A673 (cell line): ENCODE results near the gene HCK. TPM values are rescaled to one million over a fixed set of nuclear protein-coding genes. Genes with fewer than 3 reads are reported as not detected.

Source experiments
- BruUV-seq: library from RNA; stranded (reverse); fragments of 400-500 nt; replicated peaks from 2 replicates; lab custom pipeline; 2021; lab: Mats Ljungman, UMichigan
- CTCF ChIA-PET: fragments of 300-600 bp; sonication (Branson Sonifier 250); formaldehyde crosslinking; loops from one replicate; lab custom pipeline; 2022; ENCODE audit warnings: antibody characterized with exemption; lab: Charles Lee
- POLR2A ChIA-PET: fragments of 300-600 bp; sonication (Branson Sonifier 250); formaldehyde crosslinking; loops from one replicate; lab custom pipeline; 2022; ENCODE audit warnings: antibody characterized with exemption; ENCODE audit not compliant: low non-redundant PET; lab: Charles Lee
- DNase-seq: peaks from one replicate; pipeline ENCODE4 v3.0.0-alpha.2; 2015; ENCODE audit warnings: low spot score
- H3K27ac ChIP-seq: fragments of 200-600 bp; sonication (generic); 2 replicates; pipeline ENCODE4 v1.5.1; 2016; ENCODE audit warnings: mixed run types, low read depth, mild to moderate bottlenecking, mixed read lengths, antibody characterized with exemption, low read length; ENCODE audit not compliant: poor library complexity, severe bottlenecking
- H3K27me3 ChIP-seq: fragments of 200-600 bp; sonication (generic); replicated peaks from 2 replicates; pipeline ENCODE4 v1.6.1; 2017; ENCODE audit warnings: mixed run types, low read depth, mild to moderate bottlenecking, mixed read lengths, antibody characterized with exemption, low read length; ENCODE audit not compliant: insufficient read depth, poor library complexity
- H3K36me3 ChIP-seq: fragments of 200-600 bp; sonication (generic); 2 replicates; pipeline ENCODE4 v1.6.1; 2016; ENCODE audit warnings: mixed run types, mild to moderate bottlenecking, mixed read lengths, antibody characterized with exemption, low read length; ENCODE audit not compliant: insufficient read depth, poor library complexity, severe bottlenecking
- H3K4me1 ChIP-seq: fragments of 200-600 bp; sonication (generic); 2 replicates; pipeline ENCODE4 v1.6.1; 2017; ENCODE audit warnings: mixed run types, mild to moderate bottlenecking, mixed read lengths, antibody characterized with exemption, low read length; ENCODE audit not compliant: insufficient read depth, poor library complexity, severe bottlenecking
- H3K4me3 ChIP-seq: fragments of 200-600 bp; sonication (generic); 2 replicates; pipeline ENCODE4 v1.5.1; 2016; ENCODE audit warnings: low read depth, mixed run types, mild to moderate bottlenecking, mixed read lengths, low read length; ENCODE audit not compliant: poor library complexity, severe bottlenecking
- H3K9me3 ChIP-seq: fragments of 200-600 bp; sonication (generic); 2 replicates; pipeline ENCODE4 v1.6.1; 2016; ENCODE audit warnings: mixed run types, low read depth, mild to moderate bottlenecking, mixed read lengths, antibody characterized with exemption, low read length; ENCODE audit not compliant: poor library complexity, severe bottlenecking
- CTCF ChIP-seq: fragments of 300-800, 200-600 bp; sonication (generic); conservative IDR thresholded peaks from 2 replicates; pipeline ENCODE4 v1.5.1; 2017; ENCODE audit warnings: low read depth, mild to moderate bottlenecking, antibody characterized with exemption, low read length, moderate library complexity, mixed read lengths
- EZH2 ChIP-seq: fragments of 200-600 bp; sonication (generic); IDR thresholded peaks from 2 replicates; pipeline ENCODE4 v1.6.1; 2017; ENCODE audit warnings: borderline replicate concordance, low read depth, mild to moderate bottlenecking, mixed read lengths, antibody characterized with exemption, low read length; ENCODE audit not compliant: poor library complexity, severe bottlenecking
- intact Hi-C: fragments of 100-400 bp; cut with micrococcal nuclease; formaldehyde crosslinking; loops from one replicate; pipeline ENCODE4 v1.10.0; 2022; ENCODE audit not compliant: unreplicated experiment
- total RNA-seq: library from RNA; stranded (reverse); gene quantifications from 2 replicates; pipeline ENCODE4 v1.2.3, GENCODE V29; 2021

HCK gene
- total RNA-seq, 1 experiment from 2014 or later: not detected

GRCh38 chr20:32035426-32035779 lies 16.6 kb upstream of the HCK start:
- ChIA-PET CTCF (interaction anchor here (1.1 kb wide), 1 partner anchor 16 kb away, joined by 3 read pairs; no protein-coding TSS in a partner anchor), POLR2A (no interaction called here)
- no peak overlapping the region for H3K4me3 ChIP-seq
- H3K9me3 ChIP-seq: no peaks in the 10 kb centered on the region
- H3K27ac ChIP-seq: no peak overlapping the region
- no peaks in the 10 kb centered on the region for H3K27me3 ChIP-seq
- intact Hi-C loops: no loop called here
- DNase-seq: no peak
- no peaks in the 10 kb centered on the region for H3K36me3 ChIP-seq
- peaks cover 3% of the 10 kb centered on the region for H3K4me1 ChIP-seq
- TF ChIP-seq CTCF (no peak), EZH2 (no peak)
- no TSS peak for BruUV-seq

GRCh38 chr20:32036252-32036651 lies 15.8 kb upstream of the HCK start:
- H3K9me3 ChIP-seq: no peaks in the 10 kb centered on the region
- no peaks in the 10 kb centered on the region for H3K36me3 ChIP-seq
- no peak overlapping the region for H3K4me3 ChIP-seq
- POLR2A ChIA-PET: no interaction called here
- no peak for DNase-seq
- no peak for TF ChIP-seq EZH2
- TF ChIP-seq CTCF: no peak
- CTCF ChIA-PET: no interaction called here
- H3K27ac ChIP-seq: no peak overlapping the region
- no peaks in the 10 kb centered on the region for H3K27me3 ChIP-seq
- H3K4me1 ChIP-seq: peaks cover 3% of the 10 kb centered on the region
- intact Hi-C loops: no loop called here
- no TSS peak for BruUV-seq

- Histone ChIP-seq H3K27ac (no peak overlapping the region), H3K36me3 (no peaks in the 10 kb centered on the region), H3K4me3 (no peak overlapping the region), H3K4me1 (peaks cover 3% of the 10 kb centered on the region), H3K27me3 (no peaks in the 10 kb centered on the region), H3K9me3 (no peaks in the 10 kb centered on the region)
- POLR2A ChIA-PET: no interaction called here
- CTCF ChIA-PET: no interaction called here
- DNase-seq: no peak
- no peak for TF ChIP-seq EZH2
- TF ChIP-seq CTCF: no peak
- intact Hi-C loops: no loop called here
- no TSS peak for BruUV-seq
Observed at GRCh38 chr20:32036716-32037485, 15.1 kb upstream of the HCK start.
